GM10248 (cell line): ENCODE data around the gene OSBPL6.
"Not testable (repeated sequence)": the region's sequence is repeated elsewhere in the genome, so short reads cannot be mapped to it uniquely, and the experiment has no call there.

Experiments
- CTCF ChIA-PET: fragments of 300-600 bp; sonication (Branson Sonifier 250); formaldehyde crosslinking; extraction: SDS; loops from one replicate; lab custom pipeline; 2021; ENCODE audit warnings: antibody characterized with exemption; lab: Yijun Ruan, JAX
- POLR2A ChIA-PET: fragments of 350-650 bp; sonication (Branson Sonifier 250); formaldehyde crosslinking; extraction: SDS; loops from one replicate; lab custom pipeline; 2020; ENCODE audit warnings: antibody characterized with exemption; lab: Yijun Ruan, JAX
- DNase-seq: peaks from one replicate; pipeline ENCODE4 v3.0.0; 2012; ENCODE audit errors: extremely low spot score
- TF ChIP-seq, protein P1 (sequence below): IDR thresholded peaks from 2 replicates; pipeline ENCODE4 v1.5.1; 2012; ENCODE audit warnings: mild to moderate bottlenecking, low read depth; ENCODE audit errors: extremely low read depth, missing control alignments, control extremely low read depth

OSBPL6 gene

DNA sequence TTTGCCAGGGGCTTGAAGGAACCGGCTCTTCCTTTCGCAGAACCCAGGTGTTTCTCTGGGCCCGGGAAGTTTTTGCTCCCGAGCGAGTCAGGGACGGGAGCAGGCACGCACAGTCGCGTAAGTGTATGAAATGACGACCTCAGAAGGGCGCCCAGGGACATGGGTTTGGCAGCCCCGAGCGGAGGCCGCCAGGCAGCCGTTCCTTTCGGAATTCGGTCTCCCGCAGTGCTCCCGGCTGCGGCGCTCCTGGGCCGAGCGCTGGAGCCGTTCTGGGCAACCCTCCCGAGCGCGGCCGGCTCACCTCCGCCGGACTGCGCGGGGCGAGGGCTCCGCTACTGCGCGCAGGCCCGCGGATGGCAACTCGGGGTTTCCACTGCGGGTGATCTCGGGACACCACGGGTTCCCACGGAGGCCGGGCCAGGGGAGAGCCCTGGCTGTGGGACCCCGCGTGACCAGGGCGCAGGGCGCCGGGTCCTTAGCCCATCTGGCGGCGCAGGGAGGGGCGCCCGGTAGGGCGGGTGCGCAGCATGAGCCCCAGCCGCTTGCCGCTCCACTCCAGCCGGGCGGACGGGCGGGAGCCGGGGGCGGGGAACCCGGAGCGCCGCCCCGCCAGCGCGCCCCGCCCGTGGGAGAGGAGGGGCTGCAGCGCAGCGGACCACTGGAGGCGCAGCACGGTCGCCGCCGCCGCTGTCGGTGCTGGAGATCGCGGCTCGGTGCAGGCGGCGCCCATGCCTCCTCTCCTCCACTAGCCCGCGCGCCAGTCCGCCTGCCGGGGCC is at the start of gene OSBPL6:
Gene OSBPL6 (plus strand): TSS at position 690 of the 777 bp plus-strand sequence. CDS start 111,673 bp downstream, outside the sequence.
- peak; percentile 88 for DNase-seq
- TF ChIP-seq, protein P1, sequence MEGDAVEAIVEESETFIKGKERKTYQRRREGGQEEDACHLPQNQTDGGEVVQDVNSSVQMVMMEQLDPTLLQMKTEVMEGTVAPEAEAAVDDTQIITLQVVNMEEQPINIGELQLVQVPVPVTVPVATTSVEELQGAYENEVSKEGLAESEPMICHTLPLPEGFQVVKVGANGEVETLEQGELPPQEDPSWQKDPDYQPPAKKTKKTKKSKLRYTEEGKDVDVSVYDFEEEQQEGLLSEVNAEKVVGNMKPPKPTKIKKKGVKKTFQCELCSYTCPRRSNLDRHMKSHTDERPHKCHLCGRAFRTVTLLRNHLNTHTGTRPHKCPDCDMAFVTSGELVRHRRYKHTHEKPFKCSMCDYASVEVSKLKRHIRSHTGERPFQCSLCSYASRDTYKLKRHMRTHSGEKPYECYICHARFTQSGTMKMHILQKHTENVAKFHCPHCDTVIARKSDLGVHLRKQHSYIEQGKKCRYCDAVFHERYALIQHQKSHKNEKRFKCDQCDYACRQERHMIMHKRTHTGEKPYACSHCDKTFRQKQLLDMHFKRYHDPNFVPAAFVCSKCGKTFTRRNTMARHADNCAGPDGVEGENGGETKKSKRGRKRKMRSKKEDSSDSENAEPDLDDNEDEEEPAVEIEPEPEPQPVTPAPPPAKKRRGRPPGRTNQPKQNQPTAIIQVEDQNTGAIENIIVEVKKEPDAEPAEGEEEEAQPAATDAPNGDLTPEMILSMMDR, result peak; percentile 16
- POLR2A ChIA-PET, result no interaction called here
- CTCF ChIA-PET, result interaction anchor here (1.0 kb wide), 1 partner anchor 82 kb away, joined by 3 read pairs; the partner anchor contains the start of gene RBM45

GRCh38 chr2:178152033-178152432 is 42.3 kb upstream of the OSBPL6 start:
- POLR2A ChIA-PET, result no interaction called here
- no peak for DNase-seq
- CTCF ChIA-PET, result interaction anchor here (1.5 to 4.3 kb wide), 2 partner anchors 15 to 245 kb away, joined by 3 to 10 read pairs; no protein-coding TSS in a partner anchor
- TF ChIP-seq, protein P1, result no peak

- TF ChIP-seq, protein P1, result no peak
- DNase-seq, result no peak
- ChIA-PET POLR2A (no interaction called here), CTCF (interaction anchor here (1.1 to 4.3 kb wide), 4 partner anchors 8 to 245 kb away, joined by 3 to 10 read pairs (median 4); no protein-coding TSS in a partner anchor)
Observed at GRCh38 chr2:178152542-178152941, 41.8 kb upstream of the OSBPL6 start.

DNA sequence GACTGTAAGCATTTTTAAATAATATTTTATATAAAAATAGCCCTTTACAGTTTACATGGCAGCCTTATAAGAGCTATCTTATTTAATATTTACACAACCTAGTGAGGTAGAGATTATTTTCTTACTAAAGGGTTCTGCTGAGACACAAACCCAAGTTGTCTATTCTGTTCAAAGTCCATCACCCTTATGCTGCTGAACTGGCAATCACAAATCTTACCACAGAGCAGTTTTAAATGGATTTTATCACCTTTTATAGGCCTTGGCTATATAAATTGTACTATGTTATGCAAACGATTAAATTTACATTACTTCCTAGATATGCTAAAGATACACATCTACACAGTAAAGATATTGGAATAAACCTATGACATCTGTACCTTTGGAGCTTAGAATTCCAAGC is 41.3 kb upstream of the OSBPL6 start:
- TF ChIP-seq, protein P1, result no peak

GRCh38 chr2:178153878-178154277 is 40.4 kb upstream of the OSBPL6 start:
- DNase-seq, result not testable (repeated sequence)
- CTCF ChIA-PET, result interaction anchor here (1.1 to 4.3 kb wide), 4 partner anchors 9 to 42 kb away, joined by 4 to 10 read pairs (median 6); partner anchors contain the start of gene RBM45
- POLR2A ChIA-PET, result interaction anchor here (0.6 kb wide), 1 partner anchor 467 kb away, joined by 3 read pairs; no protein-coding TSS in a partner anchor

More for the DNA sequence above, 41.3 kb upstream of the OSBPL6 start:
- CTCF ChIA-PET, result interaction anchor here (1.1 to 4.3 kb wide), 5 partner anchors 8 to 244 kb away, joined by 3 to 10 read pairs (median 5); partner anchors contain the start of gene RBM45
- DNase-seq, result no peak
- POLR2A ChIA-PET, result no interaction called here

DNA sequence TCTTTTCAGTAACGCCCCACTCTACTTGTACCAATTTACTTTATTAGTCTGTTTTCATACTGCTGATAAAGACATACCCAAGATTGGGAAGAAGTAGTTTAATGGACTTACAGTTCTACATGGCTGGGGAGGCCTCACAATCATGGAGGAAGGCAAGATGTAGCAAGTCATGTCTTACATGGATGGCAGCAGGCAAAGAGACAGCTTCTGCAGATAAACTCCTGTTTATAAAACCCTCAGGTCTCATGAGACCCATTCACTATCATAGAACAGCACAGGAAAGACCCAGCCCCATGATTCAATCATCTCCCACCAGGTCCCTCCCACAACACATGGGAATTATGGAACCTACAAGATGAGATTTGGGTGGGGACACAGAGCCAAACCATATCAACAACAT is 38.8 kb upstream of the OSBPL6 start:
- POLR2A ChIA-PET, result no interaction called here
- DNase-seq, result no peak
- CTCF ChIA-PET, result no interaction called here
- TF ChIP-seq, protein P1, result no peak
